Epithelial cell of proximal tubule (primary cell): ENCODE data around the gene NES. TPM values are rescaled to one million over a fixed set of nuclear protein-coding genes. Genes with fewer than 3 reads are reported as not detected.

Experiments used
- DNase-seq: peaks from one replicate; pipeline ENCODE4 v3.0.0-alpha.2; 2011; ENCODE audit warnings: low read depth
- H3K4me3 ChIP-seq: 2 replicates; pipeline ENCODE4 v1.5.1; 2011; ENCODE audit warnings: low read depth, mild to moderate bottlenecking, low read length
- total RNA-seq: library from RNA; depleted of rRNA; stranded (reverse); fragments of >200 nt; gene quantifications from 2 replicates; pipeline ENCODE4 v1.2.3, GENCODE V29; 2015
- TF ChIP-seq, protein P1 (sequence below): conservative IDR thresholded peaks from 2 replicates; pipeline ENCODE4 v1.5.1; 2012; ENCODE audit warnings: low read depth, mild to moderate bottlenecking, low read length

The NES gene
- total RNA-seq, 1 donor from 2014 or later, result 70.2 TPM

DNA sequence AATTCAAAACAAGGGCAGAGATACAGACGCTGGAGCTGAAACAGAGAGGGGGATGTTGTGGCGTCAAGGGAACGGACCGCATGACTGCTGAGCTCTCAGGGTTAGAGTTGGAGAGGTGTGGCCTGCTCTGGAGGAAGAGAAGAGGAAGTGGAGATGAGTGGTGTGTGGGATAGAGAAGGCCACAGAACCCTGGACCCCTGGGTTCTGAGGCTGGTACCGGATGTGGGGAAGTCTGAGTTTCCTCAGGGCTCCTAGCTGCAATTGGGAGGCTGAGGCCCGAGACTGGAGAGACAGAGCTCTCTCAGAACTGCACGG lies 33.5 kb downstream of the NES start:
- H3K4me3 ChIP-seq, result no peak overlapping the region
- no peak for DNase-seq
- TF ChIP-seq, protein P1, sequence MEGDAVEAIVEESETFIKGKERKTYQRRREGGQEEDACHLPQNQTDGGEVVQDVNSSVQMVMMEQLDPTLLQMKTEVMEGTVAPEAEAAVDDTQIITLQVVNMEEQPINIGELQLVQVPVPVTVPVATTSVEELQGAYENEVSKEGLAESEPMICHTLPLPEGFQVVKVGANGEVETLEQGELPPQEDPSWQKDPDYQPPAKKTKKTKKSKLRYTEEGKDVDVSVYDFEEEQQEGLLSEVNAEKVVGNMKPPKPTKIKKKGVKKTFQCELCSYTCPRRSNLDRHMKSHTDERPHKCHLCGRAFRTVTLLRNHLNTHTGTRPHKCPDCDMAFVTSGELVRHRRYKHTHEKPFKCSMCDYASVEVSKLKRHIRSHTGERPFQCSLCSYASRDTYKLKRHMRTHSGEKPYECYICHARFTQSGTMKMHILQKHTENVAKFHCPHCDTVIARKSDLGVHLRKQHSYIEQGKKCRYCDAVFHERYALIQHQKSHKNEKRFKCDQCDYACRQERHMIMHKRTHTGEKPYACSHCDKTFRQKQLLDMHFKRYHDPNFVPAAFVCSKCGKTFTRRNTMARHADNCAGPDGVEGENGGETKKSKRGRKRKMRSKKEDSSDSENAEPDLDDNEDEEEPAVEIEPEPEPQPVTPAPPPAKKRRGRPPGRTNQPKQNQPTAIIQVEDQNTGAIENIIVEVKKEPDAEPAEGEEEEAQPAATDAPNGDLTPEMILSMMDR, result no peak

DNA sequence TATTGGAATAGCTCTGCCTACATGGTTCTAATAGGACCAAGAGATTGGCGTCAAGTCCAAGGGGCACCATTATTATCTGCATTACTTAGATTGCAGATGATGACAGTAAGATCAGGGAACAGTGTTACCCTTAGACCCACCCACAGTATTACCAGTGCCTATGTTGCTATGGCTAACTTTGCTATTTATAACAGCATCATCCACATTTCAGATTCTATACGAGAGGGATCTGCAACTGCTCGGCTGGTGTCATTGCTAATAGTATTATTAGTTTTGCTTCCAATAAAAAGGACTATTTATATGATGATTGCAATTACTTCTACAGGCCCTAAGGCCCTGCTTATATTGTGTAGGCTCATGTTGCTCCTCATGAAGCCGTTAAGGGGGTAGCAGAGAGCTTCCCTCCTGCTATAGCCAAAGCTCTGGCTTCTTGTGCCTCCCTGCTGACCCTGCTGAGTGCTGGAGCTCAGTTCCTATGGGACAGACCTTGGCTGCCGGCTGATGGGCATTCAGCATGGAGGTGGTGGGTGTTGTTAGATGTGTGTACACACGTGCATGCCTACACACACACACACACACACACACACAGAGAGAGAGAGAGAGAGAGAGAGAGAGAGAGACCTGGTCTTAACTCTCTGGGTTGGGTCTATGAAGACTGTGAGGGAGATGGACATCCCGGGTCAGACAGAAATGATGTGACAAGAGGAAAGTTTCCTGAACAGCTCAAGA lies 34.0 kb downstream of the NES start:
- no peak for DNase-seq
- H3K4me3 ChIP-seq, result no peak overlapping the region
- TF ChIP-seq, protein P1, result no peak

DNA sequence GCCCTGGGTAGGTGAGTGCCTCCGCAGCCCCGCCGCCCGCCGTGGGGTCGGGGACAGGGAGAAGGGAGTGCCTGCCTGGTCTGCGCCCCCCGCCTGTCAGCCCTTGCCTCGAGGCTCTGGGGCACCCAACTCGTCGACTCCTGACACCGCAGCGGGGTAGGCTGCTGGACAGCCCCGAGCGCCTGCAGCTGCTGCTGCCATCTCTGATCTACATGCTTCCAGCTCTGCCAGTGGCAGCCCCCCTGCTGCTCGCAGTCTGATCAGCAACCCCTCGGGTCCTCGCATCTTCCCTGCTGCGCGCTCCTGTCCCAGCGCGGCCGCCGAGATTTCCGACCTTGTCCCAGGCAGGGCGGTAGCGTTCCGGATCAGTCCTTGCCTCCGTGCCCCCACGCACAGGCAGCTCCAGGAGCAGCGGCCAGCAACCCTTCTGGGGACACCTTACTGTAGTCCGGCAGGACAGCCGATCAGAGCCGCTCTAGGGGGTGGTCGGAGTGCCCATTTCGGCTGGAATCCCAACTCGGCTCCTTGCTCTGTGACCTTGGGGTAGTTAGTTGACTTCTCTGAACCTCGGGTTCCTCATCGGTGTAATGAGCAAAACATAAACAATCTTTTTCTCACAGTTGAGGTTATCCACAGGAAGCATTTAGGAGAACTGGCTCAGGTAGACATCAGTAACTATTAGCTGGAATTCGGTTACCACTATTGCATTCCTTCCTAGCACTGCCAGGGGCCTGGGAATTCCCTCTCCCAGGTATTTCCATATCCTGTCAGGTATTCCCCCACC lies 34.8 kb downstream of the NES start:
- DNase-seq, result no peak
- H3K4me3 ChIP-seq, result no peak overlapping the region
- TF ChIP-seq, protein P1, result no peak

DNA sequence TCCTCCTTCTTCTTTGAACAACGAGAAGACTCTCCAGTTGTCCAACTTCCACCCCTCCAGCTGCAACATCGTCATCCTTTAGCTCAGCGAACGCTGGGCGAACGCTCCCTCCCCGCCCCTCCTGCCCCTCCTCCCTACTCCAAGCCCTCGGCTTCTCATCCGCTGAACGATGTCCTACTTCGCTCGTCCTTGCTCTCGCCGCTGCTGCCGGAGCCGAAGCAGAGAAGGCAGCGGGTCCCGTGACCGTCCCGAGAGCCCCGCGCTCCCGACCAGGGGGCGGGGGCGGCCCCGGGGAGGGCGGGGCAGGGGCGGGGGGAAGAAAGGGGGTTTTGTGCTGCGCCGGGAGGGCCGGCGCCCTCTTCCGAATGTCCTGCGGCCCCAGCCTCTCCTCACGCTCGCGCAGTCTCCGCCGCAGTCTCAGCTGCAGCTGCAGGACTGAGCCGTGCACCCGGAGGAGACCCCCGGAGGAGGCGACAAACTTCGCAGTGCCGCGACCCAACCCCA lies 35.4 kb downstream of the NES start, which contains the start of gene BCAN:
BCAN (plus strand) TSS at position 357 of the 504 bp plus-strand sequence. CDS start 3,938 bp downstream, outside the sequence.
- no peak within 1 kb of the TSS for H3K4me3 ChIP-seq
- DNase-seq, result no peak
- TF ChIP-seq, protein P1, result no peak

DNA sequence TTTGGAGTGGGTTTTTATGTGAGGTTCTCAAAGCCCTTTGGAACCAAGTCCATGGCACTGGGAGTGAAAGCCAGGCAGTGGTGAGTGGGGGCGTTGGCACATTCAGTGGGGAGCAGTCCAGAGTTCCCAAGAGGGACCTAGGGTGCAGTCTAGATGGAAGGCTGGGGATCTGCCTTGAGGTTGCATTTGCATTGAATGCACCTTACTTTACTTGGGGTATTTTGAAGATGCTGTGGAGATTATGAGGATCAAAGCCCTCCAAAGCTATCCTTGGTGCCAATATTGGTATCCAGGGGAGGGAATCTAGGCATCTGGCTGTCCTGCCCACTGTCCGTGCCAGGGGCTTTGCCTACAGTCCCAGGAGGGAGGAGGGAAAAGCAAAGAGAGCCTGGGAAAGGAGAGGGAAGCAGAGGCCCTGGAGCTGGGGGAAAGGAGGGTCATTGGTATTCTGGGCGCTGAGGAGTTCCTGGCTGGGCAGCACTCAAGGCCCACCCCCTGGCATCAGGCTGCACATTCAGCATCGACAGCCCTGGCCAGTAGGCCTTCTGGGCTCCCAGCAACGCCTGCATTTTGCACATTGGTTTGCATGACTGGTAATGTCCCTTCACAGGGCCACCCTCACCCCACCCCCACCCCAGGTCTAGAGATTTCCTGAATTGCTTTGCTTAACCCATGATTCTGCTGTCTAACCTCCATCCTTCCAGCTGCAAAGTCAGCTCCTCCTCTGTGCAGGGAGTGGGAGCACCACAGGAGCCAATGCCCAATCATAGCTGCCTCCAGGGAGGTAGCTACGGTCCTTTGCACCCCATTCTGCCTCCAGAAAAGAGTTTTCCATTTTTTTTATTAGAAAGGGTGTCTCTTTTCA lies 36.1 kb downstream of the NES start:
- no peak for DNase-seq
- TF ChIP-seq, protein P1, result no peak
- H3K4me3 ChIP-seq, result no peak overlapping the region

DNA sequence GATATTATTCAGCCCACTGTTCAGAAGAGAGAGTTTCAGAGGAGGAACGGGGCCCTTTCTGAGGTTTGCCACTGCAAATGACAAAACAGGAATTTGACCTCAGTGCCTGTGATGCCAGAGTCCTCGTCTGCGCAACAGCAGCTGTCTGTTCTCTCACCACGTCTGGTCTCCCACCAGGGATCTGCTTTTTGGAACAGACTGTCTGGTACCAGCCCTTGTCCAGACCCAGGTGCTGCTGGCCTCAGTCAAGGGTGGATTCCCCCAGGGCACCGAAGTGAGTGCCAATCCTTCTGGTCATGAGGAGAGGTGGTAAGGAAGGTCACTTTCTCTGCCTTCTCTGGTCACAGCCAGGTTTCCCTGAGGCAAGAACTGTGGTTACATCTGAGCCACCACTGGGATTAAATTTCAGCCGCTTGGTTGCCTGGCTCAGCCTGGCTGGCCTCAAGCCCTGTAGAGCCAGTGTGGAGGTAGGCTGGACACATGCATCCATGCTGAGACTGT lies 37.6 kb downstream of the NES start:
- no peak for DNase-seq
- H3K4me3 ChIP-seq, result no peak overlapping the region
- TF ChIP-seq, protein P1, result no peak
